ENCODE data around the gene CARMIL1.

DNA sequence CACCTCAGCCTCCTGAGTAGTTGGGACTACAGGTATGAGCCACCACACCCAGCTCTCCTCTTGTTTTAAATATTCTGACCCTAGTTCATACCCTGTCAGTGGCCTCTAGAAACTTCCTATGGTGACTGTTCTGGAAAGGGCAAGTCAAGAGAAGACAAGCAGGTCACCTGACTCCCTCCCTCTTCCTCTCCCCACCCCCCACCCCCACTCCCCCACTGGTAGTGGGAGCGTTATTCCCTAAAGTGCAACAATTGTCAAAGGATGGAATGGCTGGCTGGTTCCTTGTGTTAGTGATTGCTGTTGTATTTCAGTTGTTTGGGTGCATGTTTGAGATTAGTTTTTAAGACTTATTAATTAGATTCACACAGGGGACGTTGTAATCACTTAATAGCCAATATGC is 136.1 kb downstream of the CARMIL1 start:
- no peak for TF ChIP-seq POLR2A (IDR thresholded peaks at IDR 0.05)
- TF ChIP-seq CTCF (IDR thresholded peaks at IDR 0.05): no peak
- TF ChIP-seq POLR2AphosphoS5 (IDR thresholded peaks at IDR 0.05; ENCODE audit: insufficient read depth in 1 of 2, low read depth in 1 of 2): no peak
